ENCODE data around the gene RNF144A. TPM values are rescaled to one million over a fixed set of nuclear protein-coding genes. Genes with fewer than 3 reads are reported as not detected.

RNF144A gene
- total and polyA plus RNA-seq, 2 experiments from 2014 or later, result 0.60 to 3.5 TPM

GRCh38 chr2:6881046-6881445 lies 36.2 kb upstream of the RNF144A start:
- no peak overlapping the region for H3K4me2 ChIP-seq (ENCODE audit: unreplicated experiment)
- H2AFZ ChIP-seq, result no peak overlapping the region
- 67 to 78% methylated on average over 1 of the region's 1 CpG for WGBS, 2 experiments (ENCODE audit: low coverage in 1 of 2, low lambda C conversion rate in 2 of 2, missing lambda C conversion rate in 2 of 2)
- no peaks in the 10 kb centered on the region for H4K20me1 ChIP-seq (ENCODE audit: insufficient read depth)
- no peaks in the 10 kb centered on the region for H3F3A ChIP-seq (ENCODE audit: insufficient read depth)
- H3K27me3 ChIP-seq (replicated peaks; ENCODE audit: insufficient read depth), result peaks cover 14% of the 10 kb centered on the region
- H3K27ac ChIP-seq, result no peak overlapping the region
- H3K79me2 ChIP-seq (ENCODE audit: insufficient read depth), result no peaks in the 10 kb centered on the region
- H3K9me3 ChIP-seq (ENCODE audit: low read depth), result no peaks in the 10 kb centered on the region
- no peaks in the 10 kb centered on the region for H3K36me3 ChIP-seq (ENCODE audit: low read depth)
- in situ Hi-C loops (cut with MboI), result no loop called here
- no peaks in the 10 kb centered on the region for H3K9me2 ChIP-seq (ENCODE audit: insufficient read depth)
- no peak overlapping the region for H3K4me3 ChIP-seq
- DNase-seq, result no peak
- no peaks in the 10 kb centered on the region for H3K4me1 ChIP-seq (ENCODE audit: insufficient read depth)
- H3K9ac ChIP-seq, result no peak overlapping the region
- no peak for TF ChIP-seq EZH2phosphoT487 (IDR thresholded peaks at IDR 0.05; ENCODE audit: insufficient read depth, low read depth)
- no peak for TF ChIP-seq EZH2 (IDR thresholded peaks at IDR 0.05; ENCODE audit: insufficient read depth, poor library complexity, severe bottlenecking)

- no peaks in the 10 kb centered on the region for H3K9me3 ChIP-seq (ENCODE audit: low read depth)
- H4K20me1 ChIP-seq (ENCODE audit: insufficient read depth), result no peaks in the 10 kb centered on the region
- no peaks in the 10 kb centered on the region for H3K79me2 ChIP-seq (ENCODE audit: insufficient read depth)
- no peak for DNase-seq
- no peak overlapping the region for H3K27ac ChIP-seq
- no peak overlapping the region for H3K4me2 ChIP-seq (ENCODE audit: unreplicated experiment)
- H3K4me3 ChIP-seq, result no peak overlapping the region
- TF ChIP-seq EZH2 (IDR thresholded peaks at IDR 0.05; ENCODE audit: insufficient read depth, poor library complexity, severe bottlenecking) (no peak), EZH2phosphoT487 (IDR thresholded peaks at IDR 0.05; ENCODE audit: insufficient read depth, low read depth) (no peak)
- no peaks in the 10 kb centered on the region for H3K9me2 ChIP-seq (ENCODE audit: insufficient read depth)
- no peaks in the 10 kb centered on the region for H3K4me1 ChIP-seq (ENCODE audit: insufficient read depth)
- no peaks in the 10 kb centered on the region for H3F3A ChIP-seq (ENCODE audit: insufficient read depth)
- no peak overlapping the region for H2AFZ ChIP-seq
- peaks cover 14% of the 10 kb centered on the region for H3K27me3 ChIP-seq (replicated peaks; ENCODE audit: insufficient read depth)
- 52 to 56% methylated on average over 5 of the region's 5 CpGs for WGBS, 2 experiments (ENCODE audit: low coverage in 1 of 2, low lambda C conversion rate in 2 of 2, missing lambda C conversion rate in 2 of 2)
- in situ Hi-C loops (cut with MboI), result no loop called here
- H3K36me3 ChIP-seq (ENCODE audit: low read depth), result no peaks in the 10 kb centered on the region
- H3K9ac ChIP-seq, result no peak overlapping the region
Measured at GRCh38 chr2:6881516-6881915, 35.7 kb upstream of the RNF144A start.

- H3K9me2 ChIP-seq (ENCODE audit: insufficient read depth), result no peaks in the 10 kb centered on the region
Measured at GRCh38 chr2:6883448-6884122, 33.6 kb upstream of the RNF144A start.

GRCh38 chr2:6885551-6885950 lies 31.7 kb upstream of the RNF144A start:
- TF ChIP-seq EZH2 (IDR thresholded peaks at IDR 0.05; ENCODE audit: insufficient read depth, poor library complexity, severe bottlenecking), result no peak
- no peak for TF ChIP-seq EZH2phosphoT487 (IDR thresholded peaks at IDR 0.05; ENCODE audit: insufficient read depth, low read depth)
- no peaks in the 10 kb centered on the region for H4K20me1 ChIP-seq (ENCODE audit: insufficient read depth)
- no peaks in the 10 kb centered on the region for H3K79me2 ChIP-seq (ENCODE audit: insufficient read depth)
- no peak overlapping the region for H3K27ac ChIP-seq
- H3F3A ChIP-seq (ENCODE audit: insufficient read depth), result no peaks in the 10 kb centered on the region
- no peak for DNase-seq
- H3K9me3 ChIP-seq (ENCODE audit: low read depth), result no peaks in the 10 kb centered on the region
- WGBS, 2 experiments (ENCODE audit: low coverage in 1 of 2, low lambda C conversion rate in 2 of 2, missing lambda C conversion rate in 2 of 2), result 45 to 46% methylated on average over 2 of the region's 2 CpGs
- no peaks in the 10 kb centered on the region for H3K36me3 ChIP-seq (ENCODE audit: low read depth)
- in situ Hi-C loops (cut with MboI), result no loop called here
- H3K4me2 ChIP-seq (ENCODE audit: unreplicated experiment), result no peak overlapping the region
- peaks cover 8% of the 10 kb centered on the region; the same call in 1 of the 2 replicates for H3K27me3 ChIP-seq (replicated peaks; ENCODE audit: insufficient read depth)
- no peaks in the 10 kb centered on the region for H3K9me2 ChIP-seq (ENCODE audit: insufficient read depth)
- H3K4me3 ChIP-seq, result no peak overlapping the region
- no peak overlapping the region for H2AFZ ChIP-seq
- no peaks in the 10 kb centered on the region for H3K4me1 ChIP-seq (ENCODE audit: insufficient read depth)
- H3K9ac ChIP-seq, result no peak overlapping the region

More at GRCh38 chr2:6883448-6884122, 33.6 kb upstream of the RNF144A start:
- in situ Hi-C loops (cut with MboI), result no loop called here
- H3K9me3 ChIP-seq (ENCODE audit: low read depth), result no peaks in the 10 kb centered on the region
- H3F3A ChIP-seq (ENCODE audit: insufficient read depth), result no peaks in the 10 kb centered on the region
- no peak overlapping the region for H3K4me3 ChIP-seq
- no peaks in the 10 kb centered on the region for H3K79me2 ChIP-seq (ENCODE audit: insufficient read depth)
- no peak overlapping the region for H3K4me2 ChIP-seq (ENCODE audit: unreplicated experiment)
- no peak for TF ChIP-seq EZH2phosphoT487 (IDR thresholded peaks at IDR 0.05; ENCODE audit: insufficient read depth, low read depth)
- TF ChIP-seq EZH2 (IDR thresholded peaks at IDR 0.05; ENCODE audit: insufficient read depth, poor library complexity, severe bottlenecking), result no peak
- no peaks in the 10 kb centered on the region for H4K20me1 ChIP-seq (ENCODE audit: insufficient read depth)
- WGBS, 2 experiments (ENCODE audit: low coverage in 1 of 2, low lambda C conversion rate in 2 of 2, missing lambda C conversion rate in 2 of 2), result 55 to 63% methylated on average over 7 of the region's 7 CpGs
- H2AFZ ChIP-seq, result no peak overlapping the region
- H3K27ac ChIP-seq, result no peak overlapping the region
- H3K36me3 ChIP-seq (ENCODE audit: low read depth), result no peaks in the 10 kb centered on the region
- no peak for DNase-seq
- no peaks in the 10 kb centered on the region for H3K4me1 ChIP-seq (ENCODE audit: insufficient read depth)
- H3K9ac ChIP-seq, result no peak overlapping the region
- H3K27me3 ChIP-seq (replicated peaks; ENCODE audit: insufficient read depth), result peaks cover 7% of the 10 kb centered on the region
